Neural crest cell (in vitro differentiated cells): ENCODE results near the gene LSM3. TPM values are rescaled to one million over a fixed set of nuclear protein-coding genes. Genes with fewer than 3 reads are reported as not detected.

Experiments
- DNase-seq: peaks from one replicate; pipeline ENCODE4 v3.0.0; 2021; ENCODE audit warnings: low read depth, mixed read lengths, low spot score
- H3K27ac Mint-ChIP-seq: one replicate; pipeline ENCODE4 v1.8.0; 2021; ENCODE audit warnings: mild to moderate bottlenecking, mixed read lengths; ENCODE audit not compliant: unreplicated experiment
- H3K27me3 Mint-ChIP-seq: 2 replicates; pipeline ENCODE4 v1.8.0; 2021; ENCODE audit warnings: low read depth, mild to moderate bottlenecking, mixed read lengths
- H3K36me3 Mint-ChIP-seq: 2 replicates; pipeline ENCODE4 v1.8.0; 2021; ENCODE audit warnings: low read depth, mild to moderate bottlenecking, mixed read lengths
- H3K4me1 Mint-ChIP-seq: 2 replicates; pipeline ENCODE4 v1.8.0; 2021; ENCODE audit warnings: mixed read lengths
- H3K4me3 Mint-ChIP-seq: one replicate; pipeline ENCODE4 v1.8.0; 2021; ENCODE audit warnings: mild to moderate bottlenecking, mixed read lengths
- H3K9me3 Mint-ChIP-seq: 2 replicates; pipeline ENCODE4 v1.8.0; 2021; ENCODE audit warnings: mixed read lengths
- total RNA-seq: library from RNA; stranded (reverse); gene quantifications from 2 replicates; pipeline ENCODE4 v1.2.1, GENCODE V29; 2021
- TF ChIP-seq, protein P1 (sequence below): fragments of 200-600 bp; sonication (generic); conservative IDR thresholded peaks from 2 replicates; pipeline ENCODE4 v1.5.0; 2021; ENCODE audit warnings: antibody characterized with exemption, mild to moderate bottlenecking

Gene LSM3
- total RNA-seq, 1 donor from 2014 or later = 18.3 TPM

DNA sequence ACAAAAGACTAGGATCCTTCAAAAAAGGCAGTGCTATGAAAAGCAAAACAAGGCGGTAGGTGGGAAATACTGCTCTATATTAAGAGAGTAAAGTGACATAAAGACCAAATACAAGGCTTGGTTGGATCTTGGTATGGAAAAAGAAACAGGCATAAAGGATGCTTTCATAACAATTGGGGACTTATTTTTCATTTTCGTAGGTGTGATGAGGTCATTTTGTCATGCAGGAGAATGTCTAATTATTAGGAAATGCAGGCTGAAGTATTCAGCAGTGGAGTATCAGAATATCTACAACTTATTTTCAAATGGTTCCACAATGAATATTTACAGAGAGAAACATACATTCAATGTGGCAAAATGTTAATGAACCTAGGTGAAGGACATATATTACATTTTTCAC is 9.2 kb upstream of the LSM3 start:
- H3K4me1 Mint-ChIP-seq = no peaks in the 10 kb centered on the region
- no peak overlapping the region for H3K4me3 Mint-ChIP-seq
- peaks cover 24% of the 10 kb centered on the region for H3K36me3 Mint-ChIP-seq

DNA sequence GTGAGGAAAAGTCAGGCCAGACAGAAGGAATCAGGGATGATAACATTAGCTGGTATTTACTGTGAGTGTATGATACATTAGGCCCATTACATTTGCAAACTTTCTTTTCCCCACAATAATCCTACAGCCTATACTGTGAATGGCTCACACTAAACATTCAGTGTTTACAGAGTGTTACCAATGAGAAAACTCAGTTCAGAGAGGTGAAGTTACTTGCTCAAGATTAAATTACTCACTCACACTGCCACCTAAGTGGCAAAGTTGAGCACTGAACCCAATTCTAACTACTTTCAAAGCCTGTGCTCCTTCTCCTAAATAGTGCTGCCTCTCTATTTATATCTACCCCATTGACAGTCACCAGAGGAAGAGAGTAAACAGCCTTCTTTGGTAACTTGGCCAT is 8.7 kb upstream of the LSM3 start:
- Mint-ChIP-seq H3K9me3 (no peaks in the 10 kb centered on the region), H3K4me1 (peaks cover 2% of the 10 kb centered on the region), H3K27me3 (no peaks in the 10 kb centered on the region), H3K27ac (no peak overlapping the region), H3K36me3 (peaks cover 22% of the 10 kb centered on the region), H3K4me3 (no peak overlapping the region)
- TF ChIP-seq, protein P1, sequence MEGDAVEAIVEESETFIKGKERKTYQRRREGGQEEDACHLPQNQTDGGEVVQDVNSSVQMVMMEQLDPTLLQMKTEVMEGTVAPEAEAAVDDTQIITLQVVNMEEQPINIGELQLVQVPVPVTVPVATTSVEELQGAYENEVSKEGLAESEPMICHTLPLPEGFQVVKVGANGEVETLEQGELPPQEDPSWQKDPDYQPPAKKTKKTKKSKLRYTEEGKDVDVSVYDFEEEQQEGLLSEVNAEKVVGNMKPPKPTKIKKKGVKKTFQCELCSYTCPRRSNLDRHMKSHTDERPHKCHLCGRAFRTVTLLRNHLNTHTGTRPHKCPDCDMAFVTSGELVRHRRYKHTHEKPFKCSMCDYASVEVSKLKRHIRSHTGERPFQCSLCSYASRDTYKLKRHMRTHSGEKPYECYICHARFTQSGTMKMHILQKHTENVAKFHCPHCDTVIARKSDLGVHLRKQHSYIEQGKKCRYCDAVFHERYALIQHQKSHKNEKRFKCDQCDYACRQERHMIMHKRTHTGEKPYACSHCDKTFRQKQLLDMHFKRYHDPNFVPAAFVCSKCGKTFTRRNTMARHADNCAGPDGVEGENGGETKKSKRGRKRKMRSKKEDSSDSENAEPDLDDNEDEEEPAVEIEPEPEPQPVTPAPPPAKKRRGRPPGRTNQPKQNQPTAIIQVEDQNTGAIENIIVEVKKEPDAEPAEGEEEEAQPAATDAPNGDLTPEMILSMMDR = no peak
- no peak for DNase-seq

More for the DNA sequence above, 9.2 kb upstream of the LSM3 start:
- H3K9me3 Mint-ChIP-seq = no peaks in the 10 kb centered on the region
- no peaks in the 10 kb centered on the region for H3K27me3 Mint-ChIP-seq
- H3K27ac Mint-ChIP-seq = no peak overlapping the region
- TF ChIP-seq, protein P1 = no peak
- no peak for DNase-seq

DNA sequence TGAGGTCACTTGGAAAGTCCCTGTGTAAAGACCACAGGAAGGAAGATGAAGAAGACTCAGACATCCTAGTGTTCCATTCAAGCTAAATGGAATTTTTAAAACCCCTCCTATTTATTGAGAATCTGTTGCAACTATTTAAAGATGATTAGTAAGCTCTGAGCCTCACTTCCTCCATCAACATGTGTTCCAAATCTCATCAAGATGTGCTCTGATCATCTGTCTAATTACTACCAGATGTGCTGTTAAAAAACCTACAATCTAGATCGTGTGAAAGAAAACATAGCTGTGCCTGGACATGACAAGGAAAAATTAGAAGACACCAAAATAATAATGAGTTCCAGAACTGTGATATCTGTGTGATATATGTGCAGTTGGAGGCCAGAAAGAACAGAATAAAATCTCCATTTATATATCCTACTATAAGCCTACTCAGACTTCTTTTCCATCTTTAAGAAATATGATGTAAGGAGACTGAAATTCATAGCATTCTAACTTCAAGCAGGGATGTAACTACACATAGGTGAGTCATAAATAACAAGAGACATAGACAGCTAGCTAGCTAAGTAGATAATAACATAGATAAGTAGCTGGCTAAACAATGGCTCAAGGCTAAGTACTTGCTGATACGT is 8.0 kb upstream of the LSM3 start:
- no peaks in the 10 kb centered on the region for H3K27me3 Mint-ChIP-seq
- peaks cover 22% of the 10 kb centered on the region for H3K36me3 Mint-ChIP-seq
- H3K27ac Mint-ChIP-seq = no peak overlapping the region
- H3K9me3 Mint-ChIP-seq = no peaks in the 10 kb centered on the region
- TF ChIP-seq, protein P1 = no peak
- peaks cover 10% of the 10 kb centered on the region for H3K4me1 Mint-ChIP-seq
- no peak for DNase-seq
- no peak overlapping the region for H3K4me3 Mint-ChIP-seq

DNA sequence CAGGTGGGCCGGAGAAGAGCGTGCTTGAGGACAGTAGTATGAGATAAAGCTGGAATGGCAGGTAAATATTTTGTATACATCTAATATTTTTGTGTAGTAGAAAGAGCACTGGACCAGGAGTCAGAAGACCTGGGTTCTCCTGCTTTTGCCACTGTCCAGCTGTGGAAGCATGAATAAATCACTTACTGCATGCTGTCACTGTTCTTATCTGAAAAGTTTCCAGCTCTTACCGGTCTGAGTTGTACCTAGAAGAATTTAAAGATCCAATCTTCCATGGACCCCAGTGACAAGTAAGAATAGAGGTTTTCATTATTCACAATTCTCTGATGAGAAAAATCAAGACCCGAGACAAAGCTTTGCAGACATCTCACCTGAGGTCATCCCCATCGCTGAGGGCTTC is 6.1 kb upstream of the LSM3 start:
- Mint-ChIP-seq H3K9me3 (no peaks in the 10 kb centered on the region), H3K36me3 (peaks cover 16% of the 10 kb centered on the region), H3K4me1 (peaks cover 22% of the 10 kb centered on the region), H3K27me3 (no peaks in the 10 kb centered on the region), H3K4me3 (no peak overlapping the region), H3K27ac (no peak overlapping the region)
- DNase-seq = no peak
- TF ChIP-seq, protein P1 = no peak

DNA sequence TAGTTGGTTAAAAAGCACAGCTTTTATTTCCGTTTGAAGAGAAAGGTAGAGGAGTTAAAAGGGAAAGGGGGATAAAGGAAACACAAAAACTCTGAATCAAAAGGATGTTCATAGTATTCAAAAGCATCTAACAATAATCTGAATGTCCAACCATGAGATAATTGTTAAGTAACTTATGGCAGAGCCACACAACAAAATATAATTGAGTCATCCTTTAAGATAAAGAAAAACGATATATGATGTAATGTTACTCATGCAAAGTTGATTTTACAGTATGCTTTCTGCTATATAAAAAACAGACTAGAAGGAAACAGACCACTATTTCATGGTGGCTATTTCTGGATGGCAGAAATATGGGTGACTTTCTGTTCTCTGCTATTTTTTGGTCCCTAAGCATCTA is 4.1 kb upstream of the LSM3 start:
- Mint-ChIP-seq H3K4me3 (peak overlapping the region; percentile 38), H3K36me3 (peaks cover 15% of the 10 kb centered on the region), H3K9me3 (no peaks in the 10 kb centered on the region), H3K27me3 (no peaks in the 10 kb centered on the region), H3K4me1 (peaks cover 39% of the 10 kb centered on the region), H3K27ac (no peak overlapping the region)
- TF ChIP-seq, protein P1 = no peak
- no peak for DNase-seq
